ENCODE measurements around the gene FBLIM1.

The FBLIM1 gene, protein sequence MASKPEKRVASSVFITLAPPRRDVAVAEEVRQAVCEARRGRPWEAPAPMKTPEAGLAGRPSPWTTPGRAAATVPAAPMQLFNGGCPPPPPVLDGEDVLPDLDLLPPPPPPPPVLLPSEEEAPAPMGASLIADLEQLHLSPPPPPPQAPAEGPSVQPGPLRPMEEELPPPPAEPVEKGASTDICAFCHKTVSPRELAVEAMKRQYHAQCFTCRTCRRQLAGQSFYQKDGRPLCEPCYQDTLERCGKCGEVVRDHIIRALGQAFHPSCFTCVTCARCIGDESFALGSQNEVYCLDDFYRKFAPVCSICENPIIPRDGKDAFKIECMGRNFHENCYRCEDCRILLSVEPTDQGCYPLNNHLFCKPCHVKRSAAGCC

DNA sequence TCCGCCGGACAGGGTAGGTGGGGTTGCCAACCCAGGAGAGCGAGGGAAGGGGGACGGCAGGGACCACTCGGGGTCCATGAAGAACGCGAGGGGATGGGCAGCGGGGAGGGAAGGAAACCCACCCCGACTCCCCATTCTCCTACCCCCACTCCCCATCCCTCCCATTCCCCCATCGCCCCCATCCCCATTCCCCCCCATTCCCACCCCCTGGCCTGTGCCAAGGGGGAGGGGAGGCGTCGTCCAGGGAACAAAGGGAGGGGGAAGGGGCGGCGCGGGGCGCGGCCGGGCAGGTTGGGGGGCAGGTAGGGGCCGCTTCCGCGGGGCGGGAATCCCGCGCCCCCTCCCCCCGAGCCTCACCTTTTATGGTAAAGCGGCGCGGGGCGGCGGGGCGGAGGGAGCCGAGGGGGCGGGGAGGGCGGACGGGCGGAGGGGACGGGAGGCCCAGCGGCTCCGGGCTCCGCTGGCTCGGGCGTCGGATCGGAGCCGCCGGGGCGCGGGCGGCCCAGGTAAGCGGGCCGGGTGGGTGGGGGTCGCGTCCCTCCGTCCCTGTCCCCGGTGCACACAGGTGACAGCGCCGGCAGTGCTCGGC, at the start of gene FBLIM1:
TSS of gene FBLIM1 (plus strand) at position 453 of the 589 bp plus-strand sequence. CDS start 6,189 bp downstream, outside the sequence.
- no peak for DNase-seq

DNA sequence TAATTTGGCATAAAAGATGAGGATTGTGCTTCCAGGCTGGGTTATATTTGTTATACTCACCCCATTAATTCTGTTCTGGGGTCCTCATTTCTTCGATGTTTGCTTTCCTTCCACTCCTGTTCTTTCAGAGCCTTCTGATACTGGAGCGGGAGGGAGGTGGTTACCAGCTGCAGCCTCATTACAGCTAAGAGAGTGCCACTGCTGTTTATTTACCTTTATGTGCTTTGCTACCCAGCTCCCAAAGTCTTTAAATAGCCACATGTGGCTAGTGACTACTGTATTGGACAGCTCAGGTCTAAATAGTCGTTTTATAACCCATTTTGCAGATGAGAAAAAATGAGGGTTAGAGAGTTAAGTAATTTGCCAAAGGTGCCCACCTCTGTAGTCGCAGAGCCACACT, 49.4 kb upstream of the FBLIM1 start:
- no peak for DNase-seq

DNA sequence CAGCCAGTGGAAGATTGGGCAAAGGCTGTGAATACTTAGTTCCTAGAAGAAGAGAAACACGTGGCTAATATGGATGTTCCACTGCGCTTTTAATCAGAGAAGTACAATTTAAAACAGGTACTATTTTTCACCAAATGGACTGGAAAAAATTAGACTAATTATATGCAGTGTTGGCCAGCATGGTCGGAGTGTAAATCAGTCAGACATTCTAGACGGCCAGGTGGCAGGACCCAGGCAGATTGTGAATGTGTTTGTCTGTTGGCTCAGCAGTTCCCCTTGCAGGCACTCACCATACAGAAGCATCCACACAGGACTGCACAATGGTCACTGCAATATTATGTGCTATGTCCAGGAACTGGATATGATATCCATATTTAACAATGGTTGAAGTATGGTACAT, 46.4 kb upstream of the FBLIM1 start:
- DNase-seq, result no peak

DNA sequence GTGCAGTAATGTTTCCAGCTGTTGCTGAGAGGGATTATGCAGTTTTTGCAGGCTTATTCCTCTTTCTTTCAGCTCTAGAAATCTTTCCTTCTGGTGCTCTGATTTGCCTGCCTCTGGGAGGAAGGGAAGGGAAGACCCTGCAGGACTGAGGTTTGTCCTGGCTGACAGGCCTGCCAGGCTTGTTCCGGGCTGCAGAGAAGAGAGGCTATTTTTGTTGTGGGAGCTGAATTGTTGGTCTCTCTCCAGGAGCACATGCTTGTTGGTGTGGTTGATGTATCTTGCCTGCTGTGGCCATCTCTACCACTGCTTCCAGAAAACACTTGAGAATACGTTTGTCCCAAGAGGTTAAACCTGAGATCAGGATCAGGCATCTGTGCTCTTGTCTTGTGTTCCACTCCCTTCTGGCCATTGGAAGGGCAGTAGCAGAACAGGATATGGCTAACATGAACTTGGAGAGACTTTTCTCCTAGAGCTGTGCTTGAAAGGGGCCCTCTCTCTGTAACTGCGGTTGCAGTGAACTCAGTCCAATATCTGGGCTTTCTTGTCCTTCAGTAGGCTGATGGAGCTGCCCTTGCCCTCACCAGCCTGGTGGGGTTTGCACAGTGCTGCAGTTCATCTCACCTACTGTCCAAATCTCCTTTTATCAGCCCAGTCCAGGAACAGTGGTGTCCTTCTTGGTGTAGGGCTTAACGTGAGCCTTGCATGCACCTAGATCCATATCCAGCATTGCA, 44.0 kb upstream of the FBLIM1 start:
- DNase-seq, result no peak

DNA sequence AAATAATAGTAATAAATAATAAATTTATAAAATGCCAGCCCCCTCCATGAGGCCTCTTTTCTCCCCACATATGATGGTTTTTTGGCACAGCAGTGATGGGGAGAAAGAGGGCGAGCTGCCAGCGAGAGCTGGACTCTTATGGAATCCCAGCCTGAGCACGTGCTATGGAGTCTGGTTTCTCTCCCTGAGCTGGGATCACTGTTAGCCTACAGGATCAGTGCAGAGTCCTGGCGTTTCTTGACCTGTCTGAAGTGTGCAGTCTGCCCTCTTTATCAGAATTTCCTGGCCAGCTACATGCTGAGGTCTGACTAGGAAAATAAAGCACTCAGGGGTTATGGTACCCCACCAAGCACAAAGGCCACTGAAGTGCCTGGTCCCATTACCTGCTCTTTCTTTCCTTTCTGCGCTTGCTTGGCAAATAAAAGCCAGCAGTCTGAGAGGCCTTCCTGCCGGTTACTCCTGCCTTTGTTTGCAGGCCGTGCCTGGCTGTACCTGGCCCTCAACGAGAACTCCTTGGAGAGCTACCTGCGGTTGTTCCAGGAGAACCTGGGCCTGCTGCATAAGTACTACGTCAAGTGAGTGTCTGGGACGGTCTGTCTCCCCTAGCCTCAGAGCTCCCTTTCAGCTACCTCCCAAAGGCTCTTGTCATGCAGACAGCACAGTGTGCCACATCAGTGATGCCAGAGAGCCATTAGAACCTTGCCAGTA, 41.0 kb upstream of the FBLIM1 start:
- no peak for DNase-seq

DNA sequence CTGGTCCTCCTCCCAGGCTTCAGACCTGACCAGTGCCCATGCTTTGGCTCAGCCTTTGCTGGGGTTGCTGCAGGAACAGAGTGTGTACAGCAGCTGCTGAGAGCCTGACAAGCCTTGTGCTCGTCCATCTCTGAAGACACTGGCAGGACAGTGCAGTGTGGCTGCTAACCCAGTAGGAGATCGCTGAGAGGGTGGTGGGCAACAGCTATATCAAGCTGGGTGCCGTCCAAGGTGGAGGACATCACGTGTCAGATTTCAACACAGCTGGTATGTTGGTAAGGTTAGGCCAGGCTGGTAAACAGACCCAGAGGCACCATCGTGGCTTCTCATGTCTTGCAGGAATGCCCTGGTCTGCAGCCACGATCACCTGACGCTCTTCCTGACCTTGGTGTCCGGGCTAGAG, 40.4 kb upstream of the FBLIM1 start:
- DNase-seq, result no peak

DNA sequence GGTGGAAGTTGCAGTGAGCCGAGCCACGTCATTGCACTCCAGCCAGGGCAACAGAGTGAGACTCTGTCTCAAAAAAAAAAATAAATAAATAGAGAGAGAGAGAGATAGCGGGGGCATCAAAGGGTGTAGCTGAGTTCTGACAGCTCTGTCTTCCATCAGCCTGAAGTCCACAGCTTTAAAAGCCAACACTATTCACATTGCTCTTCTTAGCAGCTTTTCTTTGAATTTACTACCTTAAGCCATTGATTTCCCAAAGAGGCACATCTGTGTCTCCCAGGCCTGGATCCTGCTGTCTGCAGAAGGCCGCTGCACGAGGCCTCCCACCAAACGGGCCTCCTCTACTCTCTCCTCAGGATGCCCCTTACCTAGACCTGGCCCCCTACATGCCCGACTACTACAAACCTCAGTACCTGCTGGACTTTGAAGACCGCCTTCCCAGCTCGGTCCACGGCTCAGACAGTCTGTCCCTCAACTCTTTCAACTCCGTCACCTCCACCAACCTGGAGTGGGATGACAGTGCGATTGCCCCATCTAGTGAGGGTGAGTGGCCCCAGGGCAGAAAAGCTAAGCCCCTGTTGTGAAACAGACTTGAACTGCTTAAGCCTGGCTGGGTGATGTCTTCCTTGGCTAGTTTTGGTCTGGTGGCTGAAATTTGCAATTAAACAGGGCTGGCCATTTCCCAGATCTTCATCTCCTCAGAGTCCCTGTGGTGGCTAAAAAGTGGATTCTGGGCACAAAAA, 39.0 kb upstream of the FBLIM1 start:
- no peak for DNase-seq

DNA sequence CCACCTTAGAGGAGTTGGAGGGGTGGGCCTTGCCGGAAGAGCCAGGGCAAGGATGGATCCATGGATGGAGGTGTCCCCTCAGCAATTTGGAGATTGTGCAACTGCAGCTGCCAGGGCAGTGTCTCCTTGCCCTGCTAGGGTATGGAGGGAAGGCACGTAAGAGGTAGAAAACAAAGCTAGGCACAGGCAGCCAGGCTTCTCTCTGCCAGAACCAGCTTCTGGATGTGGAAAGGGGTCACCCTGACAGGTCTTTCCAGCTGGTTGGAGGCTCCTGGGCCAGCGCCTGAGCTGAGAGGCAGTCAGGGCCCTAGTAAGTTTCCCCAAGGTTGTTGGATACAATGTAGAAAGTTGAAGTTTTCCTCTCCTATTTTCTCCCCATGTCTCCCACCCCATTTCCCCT, 37.7 kb upstream of the FBLIM1 start:
- DNase-seq, result no peak

DNA sequence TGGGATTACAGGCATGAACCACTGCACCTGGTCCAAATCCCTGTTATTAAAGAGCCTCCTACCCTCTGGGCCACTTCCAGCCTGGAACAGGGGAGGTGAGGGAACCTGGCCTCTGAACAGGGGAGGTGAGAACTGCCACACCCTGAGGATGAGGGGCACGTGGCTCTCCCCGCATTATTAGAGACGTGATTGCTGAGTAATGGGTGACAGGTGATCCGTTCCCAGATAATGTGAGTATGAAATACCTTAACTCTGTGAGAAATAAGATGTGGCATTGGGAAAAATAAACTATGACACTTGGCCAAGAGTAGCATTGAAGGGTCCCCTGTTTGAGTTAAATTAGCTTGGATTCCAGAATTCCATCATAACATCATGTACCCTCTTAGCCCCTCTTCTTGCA, 36.2 kb upstream of the FBLIM1 start:
- no peak for DNase-seq

DNA sequence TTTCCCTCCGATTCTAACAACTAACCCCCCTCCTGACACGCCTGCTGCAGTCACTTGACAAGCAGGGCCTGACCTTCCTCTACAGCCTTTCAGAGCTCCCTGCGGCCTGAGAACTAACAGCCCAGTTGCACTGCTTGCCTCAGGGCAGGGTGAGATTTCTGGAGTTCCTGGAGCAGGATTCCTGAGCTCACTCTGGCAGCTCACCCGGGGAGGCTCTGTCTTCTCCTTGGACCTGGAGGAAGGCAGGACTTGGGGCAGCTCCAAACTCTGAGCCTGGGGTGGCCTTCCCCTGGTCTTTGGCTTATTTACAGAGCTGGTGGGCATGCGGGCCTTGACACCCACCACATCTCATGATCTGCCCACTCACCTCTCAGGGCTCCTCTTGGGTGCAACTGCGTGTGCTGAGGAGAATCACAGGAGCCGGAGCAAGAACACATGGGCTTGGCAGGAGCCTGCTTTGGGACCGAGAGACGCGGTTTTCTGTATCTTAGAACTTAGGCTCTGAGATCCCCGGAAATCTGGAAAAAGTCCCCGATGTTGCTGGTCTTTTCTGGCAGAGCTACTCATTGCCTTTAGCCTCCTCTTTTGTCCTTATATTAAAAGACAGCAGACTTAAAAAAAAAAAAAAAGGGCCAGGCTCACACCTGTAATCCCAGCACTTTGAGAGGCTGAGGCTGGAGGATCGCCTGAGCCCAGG, 35.6 kb upstream of the FBLIM1 start:
- DNase-seq, result no peak

DNA sequence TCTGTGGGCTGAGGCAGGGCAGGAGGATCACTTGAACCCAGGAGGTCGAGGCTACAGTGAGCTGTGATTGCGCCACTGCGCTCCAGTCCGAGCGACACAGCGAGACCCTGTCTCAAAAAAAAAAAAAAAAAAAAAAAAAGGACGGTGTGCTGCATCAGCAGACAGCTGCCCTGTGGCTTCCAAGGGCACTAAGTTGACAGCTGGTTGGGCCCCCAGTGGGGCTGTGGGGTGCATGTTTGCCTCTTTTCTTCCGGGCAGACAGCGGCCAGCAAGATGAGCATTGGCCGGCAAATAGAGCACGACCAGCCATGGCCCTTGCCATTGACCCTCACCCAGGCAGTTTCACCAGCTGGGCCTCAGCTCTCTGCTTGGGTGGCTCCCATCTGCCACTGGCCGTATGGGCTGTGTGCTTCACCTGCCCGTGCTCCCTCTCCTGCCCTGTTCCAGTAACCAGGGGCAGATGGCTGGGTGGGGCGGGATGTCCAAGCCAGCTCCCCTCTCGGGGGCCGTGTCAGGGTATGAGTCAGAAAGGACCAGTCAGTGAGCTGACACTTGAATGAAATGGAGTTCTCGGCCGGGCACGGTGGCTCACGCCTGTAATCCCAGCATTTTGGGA, 34.9 kb upstream of the FBLIM1 start:
- no peak for DNase-seq

DNA sequence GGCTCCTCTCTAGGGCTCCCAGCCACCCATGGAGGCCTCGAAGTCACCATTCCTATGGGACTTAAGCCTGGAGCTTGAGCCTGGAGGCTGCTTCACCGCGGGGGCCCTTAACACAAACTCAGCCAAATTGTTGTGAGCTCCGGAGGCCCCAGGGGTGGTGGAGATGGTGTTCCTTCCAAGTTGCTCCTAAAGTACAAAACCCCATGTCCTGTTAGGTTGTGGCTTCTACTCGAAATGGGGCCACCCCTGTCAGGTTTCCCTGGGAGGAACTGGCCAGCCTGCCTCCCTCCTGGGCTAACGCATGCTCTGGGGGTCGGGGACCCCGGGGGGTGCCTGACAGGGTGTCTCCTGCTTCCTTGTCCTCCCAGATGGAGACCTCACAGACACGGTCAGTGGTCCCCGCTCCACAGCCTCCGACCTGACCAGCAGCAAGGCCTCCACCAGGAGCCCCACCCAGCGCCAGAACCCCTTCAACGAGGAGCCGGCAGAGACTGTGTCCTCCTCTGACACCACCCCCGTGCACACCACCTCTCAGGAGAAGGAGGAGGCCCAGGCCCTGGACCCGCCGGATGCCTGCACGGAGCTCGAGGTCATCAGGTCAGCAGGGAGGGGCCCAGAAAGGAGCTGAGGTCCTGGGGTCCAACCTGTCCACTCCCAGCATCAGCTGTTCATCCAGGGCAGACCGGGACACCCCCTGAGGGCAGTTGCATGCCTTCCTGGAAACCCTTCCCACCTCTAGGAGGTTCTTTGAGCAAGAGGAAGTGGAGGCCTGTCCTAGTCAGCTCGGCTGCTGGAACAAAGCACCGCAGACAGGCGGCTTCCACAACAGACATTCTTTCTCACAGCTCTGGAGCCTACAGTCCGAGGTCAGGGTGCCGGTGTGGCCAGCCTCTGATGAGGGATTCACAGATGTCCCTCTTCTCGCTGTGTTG, 33.4 kb upstream of the FBLIM1 start:
- DNase-seq, result no peak

DNA sequence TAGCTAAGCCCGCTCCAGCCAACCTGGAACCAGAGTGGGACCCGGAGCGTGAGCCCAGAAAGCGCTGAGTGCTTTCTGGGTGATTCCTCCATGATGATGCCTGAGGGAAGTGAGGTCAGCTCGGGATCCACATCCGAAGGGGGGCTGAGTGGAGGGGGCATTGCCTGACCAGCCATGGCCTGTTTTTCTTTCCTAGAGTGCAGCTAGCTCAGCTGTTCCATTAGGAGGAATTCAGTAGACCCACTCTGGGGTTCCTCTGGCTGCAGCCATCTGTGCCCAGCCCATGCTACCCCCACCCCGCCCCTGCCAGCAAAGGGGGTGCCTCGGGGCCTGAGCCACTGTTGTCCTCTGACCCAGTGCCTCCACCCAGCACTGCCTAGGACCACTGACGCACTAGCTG, 32.1 kb upstream of the FBLIM1 start:
- no peak for DNase-seq

DNA sequence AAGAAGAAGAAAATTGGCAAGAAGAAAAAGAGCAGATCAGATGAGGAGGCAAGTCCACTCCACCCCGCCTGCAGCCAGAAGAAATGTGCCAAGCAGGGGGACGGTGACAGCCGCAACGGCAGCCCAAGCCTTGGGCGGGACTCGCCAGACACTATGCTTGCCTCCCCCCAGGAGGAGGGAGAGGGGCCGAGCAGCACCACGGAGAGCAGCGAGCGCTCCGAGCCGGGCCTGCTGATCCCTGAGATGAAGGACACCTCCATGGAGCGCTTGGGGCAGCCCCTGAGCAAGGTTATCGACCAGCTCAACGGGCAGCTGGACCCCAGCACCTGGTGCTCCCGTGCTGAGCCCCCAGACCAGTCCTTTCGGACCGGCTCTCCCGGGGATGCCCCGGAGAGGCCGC, 31.6 kb upstream of the FBLIM1 start:
- DNase-seq, result no peak

DNA sequence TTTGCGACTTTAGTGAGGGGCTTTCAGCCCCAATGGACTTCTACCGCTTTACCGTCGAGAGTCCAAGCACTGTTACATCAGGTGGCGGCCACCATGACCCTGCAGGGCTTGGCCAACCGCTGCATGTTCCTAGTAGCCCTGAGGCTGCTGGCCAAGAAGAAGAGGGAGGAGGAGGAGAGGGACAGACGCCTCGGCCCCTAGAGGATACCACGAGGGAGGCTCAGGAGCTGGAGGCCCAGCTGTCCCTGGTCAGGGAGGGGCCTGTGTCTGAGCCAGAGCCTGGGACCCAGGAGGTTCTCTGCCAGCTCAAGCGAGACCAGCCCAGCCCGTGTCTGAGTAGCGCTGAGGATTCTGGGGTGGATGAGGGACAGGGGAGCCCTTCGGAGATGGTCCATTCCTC, 31.2 kb upstream of the FBLIM1 start:
- no peak for DNase-seq

DNA sequence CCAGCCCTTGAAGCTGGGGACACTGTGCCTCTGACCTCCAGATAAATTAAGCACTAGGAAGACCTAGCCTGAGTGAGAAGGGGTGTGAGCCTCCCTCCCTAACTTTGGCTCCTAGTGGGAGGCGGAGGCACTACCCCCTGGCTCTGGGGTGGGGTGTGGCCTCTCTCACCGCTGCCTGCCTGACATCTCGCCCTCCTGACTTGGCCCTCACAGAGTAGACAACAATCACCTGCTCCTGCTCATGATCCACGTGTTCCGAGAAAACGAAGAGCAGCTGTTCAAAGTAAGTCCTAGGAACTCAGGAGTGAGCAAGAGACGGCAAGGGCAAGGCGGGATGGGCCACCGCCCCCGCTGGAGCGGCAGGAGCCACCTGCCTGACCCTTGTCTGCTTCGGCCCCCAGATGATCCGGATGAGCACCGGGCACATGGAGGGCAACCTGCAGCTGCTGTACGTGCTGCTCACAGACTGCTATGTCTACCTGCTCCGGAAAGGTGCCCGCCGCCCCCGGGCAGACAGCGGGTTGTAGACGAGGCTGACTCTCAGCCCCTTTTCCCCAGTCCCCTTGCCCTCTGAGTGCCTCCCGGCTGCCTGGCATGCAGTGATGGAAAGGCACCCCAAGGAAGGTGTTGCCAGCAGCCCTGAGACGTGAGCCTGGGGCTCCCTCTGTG, 30.6 kb upstream of the FBLIM1 start:
- no peak for DNase-seq

DNA sequence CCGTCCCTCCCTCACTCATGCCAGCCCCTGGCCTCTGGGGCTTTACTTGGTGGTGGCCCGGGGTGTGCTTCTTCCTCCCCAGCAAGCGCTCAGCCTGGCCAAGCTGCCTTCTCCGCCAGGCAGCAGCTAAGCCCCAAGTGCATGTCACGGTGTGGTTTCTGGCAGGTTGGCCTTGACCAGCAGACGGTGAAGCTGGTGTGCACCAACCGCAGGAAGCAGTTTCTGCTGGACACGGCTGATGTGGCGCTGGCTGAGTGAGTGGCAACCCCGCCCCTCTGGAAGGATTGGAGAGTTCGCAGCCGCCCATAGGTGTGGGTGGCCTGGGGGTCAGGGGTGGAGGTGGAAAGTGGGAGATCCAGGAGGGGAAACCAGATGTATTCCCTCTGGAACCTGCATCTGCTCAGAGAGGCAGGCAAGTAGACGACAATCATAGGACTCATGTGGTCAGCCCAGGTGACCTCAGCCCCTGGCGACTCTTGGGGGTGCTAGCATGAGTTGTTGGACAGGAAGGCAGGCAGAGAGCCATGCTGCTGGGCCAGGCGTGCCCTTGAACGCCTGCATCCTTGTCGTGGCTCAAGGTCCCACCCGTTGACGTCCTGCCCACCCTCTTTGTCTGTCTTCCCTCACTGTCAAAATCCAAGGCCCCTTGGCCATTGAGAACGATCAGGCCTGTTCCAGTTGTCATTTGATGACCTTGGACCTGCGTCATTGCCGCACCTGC, 29.5 kb upstream of the FBLIM1 start:
- DNase-seq, result no peak

DNA sequence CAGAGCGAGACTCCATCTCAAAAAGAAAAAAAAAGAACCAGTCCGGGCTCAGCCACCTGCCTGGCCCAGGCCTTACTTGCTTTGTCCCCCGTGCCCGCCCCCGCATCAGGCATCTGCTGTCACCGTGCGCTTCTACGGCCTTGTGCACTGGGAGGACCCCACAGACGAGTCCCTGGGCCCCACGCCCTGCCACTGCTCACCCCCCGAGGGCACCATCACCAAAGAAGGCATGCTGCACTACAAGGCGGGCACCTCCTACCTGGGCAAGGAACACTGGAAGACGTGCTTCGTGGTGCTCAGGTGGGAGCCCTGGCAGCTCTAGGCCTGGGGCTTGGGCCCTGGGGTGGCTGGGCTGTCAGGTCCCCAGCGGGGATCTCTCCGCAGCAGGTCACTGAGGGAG, 28.2 kb upstream of the FBLIM1 start:
- no peak for DNase-seq

DNA sequence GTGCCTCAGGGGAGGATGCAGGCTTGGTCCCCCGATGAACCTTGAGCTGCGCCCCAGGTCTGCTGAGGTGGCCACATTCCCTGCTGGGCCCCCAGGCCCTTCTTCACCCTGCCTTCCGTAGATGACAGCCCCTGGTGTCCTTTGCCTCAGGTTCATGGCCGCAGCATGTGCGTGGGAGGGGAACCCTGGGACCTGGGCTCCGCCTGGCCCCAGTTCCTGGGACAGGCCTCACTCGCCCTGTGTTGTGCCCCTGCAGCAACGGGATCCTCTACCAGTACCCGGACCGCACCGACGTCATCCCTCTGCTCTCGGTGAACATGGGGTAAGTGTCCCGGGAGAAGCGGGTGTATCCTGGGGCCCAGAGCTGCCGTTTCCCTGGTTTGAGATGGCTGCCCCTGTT, 27.7 kb upstream of the FBLIM1 start:
- no peak for DNase-seq
